Stimulated activated CD4-positive, alpha-beta T cell treated with anti-CD3 and anti-CD28 coated beads, Interleukin-1b, Interleukin-23, amount 100 ng/mL, for 4 hours (primary cell): ENCODE data around the gene SORCS2.
A peak's percentile ranks its signal among the peaks of the same experiment; 100 is the strongest.

Experiments
- DNase-seq, 2 donors: peaks; one replicate each; pipeline ENCODE4 v3.0.0-alpha.2; 2020; ENCODE audit warnings: low read depth in 2 of 2

SORCS2 gene

DNA sequence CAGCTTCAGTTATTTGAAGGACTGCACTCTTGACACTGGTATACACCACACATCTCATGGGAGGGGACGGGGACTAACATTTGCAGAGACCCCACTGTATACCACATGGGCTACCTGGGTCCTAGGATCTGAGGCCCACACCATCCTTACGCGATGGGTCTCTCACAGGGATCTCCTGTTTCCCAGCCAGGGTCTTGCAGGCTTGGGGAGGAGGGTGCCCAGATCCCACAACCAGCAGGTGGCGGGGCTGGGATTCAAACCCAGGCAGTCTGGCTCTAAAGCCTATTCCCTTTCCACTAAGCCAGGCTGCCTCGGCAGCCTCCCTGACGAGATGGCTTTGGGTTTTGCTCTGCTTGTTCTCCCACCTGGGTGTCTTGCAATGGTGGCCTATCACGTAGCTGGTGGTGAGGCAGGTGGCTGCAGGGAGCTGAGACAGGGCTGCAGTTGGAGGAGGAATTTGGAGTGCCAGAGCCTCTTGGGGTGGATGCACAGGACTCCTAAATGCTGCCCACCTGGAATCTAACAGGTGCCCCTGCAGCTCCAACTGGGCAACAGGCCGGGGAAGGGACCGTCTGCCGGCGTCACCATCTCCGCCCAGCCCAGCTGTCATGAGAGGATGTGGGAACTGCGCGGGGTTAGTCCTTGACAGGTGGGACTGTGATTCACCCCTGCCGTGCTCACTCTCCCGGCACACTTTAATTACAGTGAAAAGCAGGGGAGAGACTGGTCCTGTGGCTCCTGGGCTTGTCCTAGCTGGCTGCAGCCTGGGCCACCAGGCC lies 131.7 kb downstream of the SORCS2 start:
- DNase-seq, result no peak

- DNase-seq, result no peak
These were observed 132.3 kb downstream of the SORCS2 start for GRCh38 chr4:7324651-7325121.

- DNase-seq, result no peak
These were observed 133.2 kb downstream of the SORCS2 start for GRCh38 chr4:7325541-7325940.

GRCh38 chr4:7326306-7326692 lies 134.0 kb downstream of the SORCS2 start:
- no peak for DNase-seq

DNA sequence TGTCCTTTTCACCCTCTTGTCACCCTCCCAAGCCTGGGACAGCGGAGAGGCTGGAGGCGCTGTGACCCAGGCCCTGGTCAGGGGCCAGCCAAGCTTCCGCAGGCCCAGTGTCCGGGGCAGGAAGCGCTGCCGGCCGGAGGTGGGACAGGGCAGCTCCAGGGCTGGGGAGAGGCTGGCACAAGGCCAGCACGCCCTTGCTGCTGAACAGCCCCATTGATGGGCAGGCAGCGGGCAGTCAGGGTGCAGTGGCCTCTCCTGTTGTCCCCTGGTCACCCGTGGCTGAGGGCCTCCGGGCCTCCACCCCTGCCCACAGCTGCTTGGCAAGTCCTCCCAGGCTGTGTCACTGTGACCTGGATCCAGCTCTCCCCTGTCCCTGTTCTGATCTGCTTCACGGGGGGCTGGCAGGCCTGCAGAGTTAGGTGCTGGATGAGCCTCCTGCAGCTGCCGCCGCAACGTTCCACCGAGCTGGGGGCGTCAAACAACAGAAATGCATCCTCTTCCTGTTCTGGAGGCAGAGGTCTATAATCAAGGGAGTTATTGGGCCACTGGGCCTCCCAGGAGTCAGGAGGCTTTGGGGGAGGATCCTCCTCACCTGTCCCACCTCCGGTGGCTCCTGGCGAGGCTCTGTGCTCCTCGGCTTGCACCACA lies 134.5 kb downstream of the SORCS2 start:
- DNase-seq, result no peak

DNA sequence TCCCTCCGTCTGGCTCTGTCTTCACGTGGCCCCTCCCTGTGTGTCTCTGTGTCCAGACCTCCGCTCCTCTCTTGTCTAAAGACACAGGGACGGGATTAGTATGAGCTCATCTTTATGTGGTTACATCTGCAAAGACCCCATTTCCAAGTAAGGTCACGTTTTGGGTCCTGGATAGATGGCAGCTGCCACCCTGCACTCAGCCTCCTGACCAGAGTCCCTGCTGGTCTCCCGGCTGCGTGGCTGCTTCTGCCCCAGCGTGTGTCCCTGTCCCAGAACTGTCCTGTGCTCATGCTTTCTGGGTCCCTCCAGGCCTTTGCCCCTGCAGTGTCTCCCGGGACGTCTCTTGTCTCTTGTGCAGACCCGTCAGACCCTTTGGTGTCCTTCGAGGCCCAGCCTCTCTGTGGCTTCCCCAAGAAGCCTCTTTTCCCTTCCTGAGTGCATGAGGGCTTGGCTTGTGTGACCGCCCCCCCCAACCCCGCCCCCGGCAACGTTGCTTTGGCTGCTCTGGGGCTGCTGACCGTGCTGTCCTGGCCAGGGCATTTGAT lies 135.1 kb downstream of the SORCS2 start:
- no peak for DNase-seq

- no peak for DNase-seq
These were observed 136.0 kb downstream of the SORCS2 start for GRCh38 chr4:7328162-7328912.

DNA sequence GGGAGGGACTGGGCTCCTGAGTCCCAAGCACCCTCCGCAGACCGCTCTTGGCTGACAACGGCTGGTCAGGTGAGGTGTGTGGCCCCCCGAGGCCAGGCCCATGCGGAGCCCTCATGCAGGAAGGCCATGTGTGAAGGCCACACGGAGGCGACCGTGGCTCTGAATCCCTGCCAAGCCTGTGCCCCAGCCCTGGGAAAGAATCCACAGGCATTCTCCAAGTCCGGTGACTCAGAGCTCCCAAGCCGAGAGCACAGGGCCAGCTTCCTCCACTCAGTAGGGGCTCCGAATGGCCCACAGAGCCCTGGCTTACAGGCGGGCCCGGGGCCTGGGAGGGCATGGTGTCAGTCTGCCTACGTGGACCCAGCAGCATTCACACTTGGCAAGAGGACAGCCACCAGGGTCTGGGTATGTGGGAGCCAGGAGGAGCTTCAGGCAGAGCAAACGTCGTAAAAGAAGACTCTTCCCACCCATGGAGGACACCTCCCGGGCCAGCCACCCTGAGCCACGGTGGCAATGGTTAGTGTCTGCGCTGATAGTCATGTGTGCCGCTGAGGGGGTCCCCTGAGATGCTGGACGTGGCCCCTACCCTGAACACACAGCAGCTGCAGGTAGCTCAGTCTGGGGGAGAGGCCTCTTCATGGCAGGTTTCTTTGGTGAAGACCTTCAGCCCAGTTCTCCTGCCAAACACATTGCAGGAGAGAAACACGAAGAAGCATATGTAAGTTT lies 136.7 kb downstream of the SORCS2 start:
- no peak for DNase-seq

DNA sequence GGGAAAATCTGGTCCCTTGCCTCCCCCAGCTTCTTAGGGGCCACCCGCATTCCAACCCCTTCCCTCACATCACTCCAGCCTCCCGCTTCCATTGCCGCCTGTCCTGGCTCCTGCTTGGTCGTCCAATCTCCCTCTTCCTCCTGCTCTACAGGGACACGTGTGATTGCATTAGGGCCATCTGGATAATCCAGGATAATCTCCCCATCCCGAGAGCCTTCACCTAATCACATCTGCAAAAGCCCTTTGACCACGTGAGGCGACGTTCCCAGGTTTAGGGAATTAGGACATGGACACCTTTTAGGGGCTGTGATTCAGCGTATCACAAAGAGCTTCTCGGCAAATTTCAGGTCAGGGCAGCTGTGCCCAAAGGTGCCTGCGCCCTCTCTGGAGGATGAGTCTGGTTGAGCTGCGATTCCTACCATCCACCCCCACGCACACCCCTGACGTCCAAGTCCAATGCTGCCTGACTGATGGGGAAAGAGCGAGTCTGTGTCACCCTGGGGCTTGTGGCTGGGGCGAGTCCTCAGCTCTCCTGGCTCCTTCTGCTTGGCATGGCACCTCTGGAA lies 137.8 kb downstream of the SORCS2 start:
- DNase-seq, result no peak

GRCh38 chr4:7330811-7331681 lies 138.7 kb downstream of the SORCS2 start:
- no peak for DNase-seq

GRCh38 chr4:7331682-7332000 lies 139.3 kb downstream of the SORCS2 start:
- DNase-seq, result no peak

- no peak for DNase-seq
These were observed 140.1 kb downstream of the SORCS2 start for GRCh38 chr4:7332216-7333023.

- no peak for DNase-seq
These were observed 140.9 kb downstream of the SORCS2 start for GRCh38 chr4:7333024-7333780.

DNA sequence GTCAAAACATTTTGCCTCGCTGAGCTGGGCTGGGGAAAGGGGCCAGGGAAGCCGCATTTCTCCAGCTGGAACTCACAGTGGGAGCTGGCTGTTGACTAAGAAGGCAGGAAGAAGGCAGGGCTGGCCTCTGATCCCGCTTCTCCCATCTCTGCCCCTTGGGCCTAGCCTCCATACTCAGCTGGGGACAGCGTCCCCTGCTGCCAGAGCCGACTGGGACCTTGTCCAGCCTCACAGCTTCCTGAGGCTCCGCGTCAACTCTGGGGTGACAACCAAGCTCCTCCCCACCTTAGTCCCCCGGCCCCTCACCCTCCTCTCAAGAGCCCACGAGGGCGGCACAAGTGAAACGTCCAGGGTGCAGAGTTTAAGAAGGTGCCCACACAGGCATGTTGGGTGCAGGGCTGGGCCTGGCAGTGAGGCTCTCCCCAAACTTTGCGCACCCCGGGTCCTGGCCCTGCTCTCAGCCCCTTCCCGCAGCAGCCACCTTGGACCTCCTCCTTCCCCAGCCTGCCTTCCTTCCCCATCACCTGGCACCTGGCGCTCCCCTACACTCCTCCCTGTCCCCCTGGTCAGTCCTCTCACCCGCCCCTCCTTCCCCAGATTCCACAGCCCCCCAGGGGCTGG lies 141.6 kb downstream of the SORCS2 start:
- no peak for DNase-seq

GRCh38 chr4:7334521-7335275 lies 142.4 kb downstream of the SORCS2 start:
- DNase-seq, result no peak

- DNase-seq, result peak in 1 of 2 donors; percentile 28
These were observed 143.2 kb downstream of the SORCS2 start for GRCh38 chr4:7335344-7336066.

DNA sequence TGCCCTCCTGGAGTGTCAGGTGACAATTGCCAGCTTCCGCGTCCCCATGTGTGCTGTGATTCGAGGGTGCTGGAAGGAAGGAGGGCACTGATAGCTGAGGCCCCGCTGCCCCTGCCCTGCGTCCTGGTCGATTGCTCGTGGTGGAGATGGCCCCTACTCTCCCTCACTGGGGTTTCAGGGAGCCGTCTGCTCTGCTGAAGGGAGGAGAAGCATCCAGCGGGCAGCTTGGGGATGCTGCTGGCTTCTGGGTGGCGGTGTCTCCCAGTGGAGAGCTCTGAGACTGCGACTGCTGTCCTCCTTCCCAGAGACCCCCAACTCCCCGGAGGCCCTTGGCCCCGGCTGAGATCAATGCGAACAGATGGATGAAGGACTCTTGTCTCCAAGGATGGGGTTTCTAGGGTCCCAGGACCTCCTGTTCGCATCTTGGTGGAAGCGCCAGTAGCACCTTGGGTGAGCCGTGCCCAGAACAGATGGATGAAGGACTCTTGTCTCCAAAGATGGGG lies 143.8 kb downstream of the SORCS2 start:
- DNase-seq, result no peak
